ENCODE results near the gene ALDOC. TPM values are rescaled to one million over a fixed set of nuclear protein-coding genes. Genes with fewer than 3 reads are reported as not detected.

Gene ALDOC
- total RNA-seq, 2 donors from 2014 or later, result 43.3 to 43.7 TPM

DNA sequence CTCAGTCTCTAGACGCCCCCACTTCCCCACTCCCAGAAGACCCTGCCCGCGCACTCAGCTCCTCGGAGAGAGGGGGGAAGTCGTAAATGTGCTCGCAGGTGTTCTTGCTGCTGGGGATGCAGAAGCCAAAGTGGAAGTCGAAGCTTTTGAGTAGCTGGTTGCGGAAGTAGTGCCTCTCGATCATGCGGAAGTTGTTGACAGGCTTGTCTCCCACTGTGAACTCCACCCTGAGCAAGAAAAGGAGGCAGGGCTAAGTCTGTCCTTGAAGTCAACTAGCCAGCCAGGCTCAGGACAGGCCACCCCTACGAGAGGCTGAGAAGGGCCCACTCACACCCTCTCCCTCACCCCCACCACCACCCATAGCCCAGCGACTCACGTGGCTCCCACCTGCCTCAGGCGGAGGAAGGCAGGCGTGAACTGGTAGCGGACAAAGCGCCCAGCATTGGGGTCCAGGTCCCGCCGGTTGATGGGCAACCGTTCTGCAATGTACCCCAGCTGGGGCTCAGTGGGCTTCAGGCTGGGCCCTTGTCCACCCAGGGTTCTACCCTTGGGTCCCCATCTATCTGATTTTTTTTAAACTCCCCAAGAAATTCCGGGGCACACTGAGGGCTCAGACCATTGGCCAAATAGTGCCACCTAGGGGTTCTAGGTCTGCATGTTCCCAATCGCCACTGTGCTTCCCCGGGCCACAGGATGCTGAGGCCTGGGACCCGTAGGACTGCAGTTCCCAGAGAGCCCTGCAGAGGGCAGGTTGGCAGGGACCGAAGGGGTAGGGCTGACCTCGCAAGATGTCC, 28.9 kb downstream of the ALDOC start:
- Histone ChIP-seq H3K27me3 (replicated peaks; ENCODE audit: insufficient read depth) (no peaks in the 10 kb centered on the region), H3K9me3 (no peaks in the 10 kb centered on the region), H3K36me3 (no peaks in the 10 kb centered on the region), H3K4me3 (no peak overlapping the region), H3K4me1 (ENCODE audit: control insufficient read depth in 1 of 2, low read depth in 2 of 2) (peaks cover 13 to 27% of the 10 kb centered on the region in 2 donors), H3K27ac (no peak overlapping the region)
- TF ChIP-seq, protein P1, sequence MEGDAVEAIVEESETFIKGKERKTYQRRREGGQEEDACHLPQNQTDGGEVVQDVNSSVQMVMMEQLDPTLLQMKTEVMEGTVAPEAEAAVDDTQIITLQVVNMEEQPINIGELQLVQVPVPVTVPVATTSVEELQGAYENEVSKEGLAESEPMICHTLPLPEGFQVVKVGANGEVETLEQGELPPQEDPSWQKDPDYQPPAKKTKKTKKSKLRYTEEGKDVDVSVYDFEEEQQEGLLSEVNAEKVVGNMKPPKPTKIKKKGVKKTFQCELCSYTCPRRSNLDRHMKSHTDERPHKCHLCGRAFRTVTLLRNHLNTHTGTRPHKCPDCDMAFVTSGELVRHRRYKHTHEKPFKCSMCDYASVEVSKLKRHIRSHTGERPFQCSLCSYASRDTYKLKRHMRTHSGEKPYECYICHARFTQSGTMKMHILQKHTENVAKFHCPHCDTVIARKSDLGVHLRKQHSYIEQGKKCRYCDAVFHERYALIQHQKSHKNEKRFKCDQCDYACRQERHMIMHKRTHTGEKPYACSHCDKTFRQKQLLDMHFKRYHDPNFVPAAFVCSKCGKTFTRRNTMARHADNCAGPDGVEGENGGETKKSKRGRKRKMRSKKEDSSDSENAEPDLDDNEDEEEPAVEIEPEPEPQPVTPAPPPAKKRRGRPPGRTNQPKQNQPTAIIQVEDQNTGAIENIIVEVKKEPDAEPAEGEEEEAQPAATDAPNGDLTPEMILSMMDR (IDR thresholded peaks at IDR 0.05), result peak; percentile 90
- DNase-seq (ENCODE audit: low spot score) (no peak), ATAC-seq (ENCODE audit: insufficient number of reproducible peaks, low FRiP score, low read depth) (no peak)

DNA sequence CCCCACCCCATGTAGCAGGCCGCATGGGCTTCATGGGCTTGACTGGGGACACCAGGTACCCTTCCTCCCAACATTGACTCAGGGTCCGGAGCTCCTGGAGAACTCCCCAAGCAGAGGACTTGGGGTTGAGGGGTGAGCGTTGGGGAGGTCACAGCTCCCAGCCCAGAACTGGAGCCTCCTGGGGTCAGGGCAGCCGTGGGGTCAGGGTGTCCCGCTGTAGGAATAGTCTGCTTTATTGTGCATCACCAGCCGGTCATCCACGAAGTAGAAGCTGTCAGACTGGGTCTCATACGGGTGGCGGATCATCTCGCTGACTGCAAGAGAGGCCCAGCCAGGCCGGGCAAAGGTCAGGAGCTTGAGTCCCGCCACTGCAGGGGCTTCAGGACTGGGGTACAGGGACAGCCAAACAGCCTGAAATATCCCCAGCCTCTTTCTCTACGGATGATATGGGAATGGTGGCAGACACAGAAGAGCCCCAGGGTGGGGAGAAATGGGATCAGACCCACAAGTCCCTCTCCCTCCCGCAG, 29.5 kb downstream of the ALDOC start:
- ATAC-seq (ENCODE audit: insufficient number of reproducible peaks, low FRiP score, low read depth), result no peak
- TF ChIP-seq, protein P1 (IDR thresholded peaks at IDR 0.05), result no peak
- no peak overlapping the region for H3K4me3 ChIP-seq
- DNase-seq (ENCODE audit: low spot score), result no peak
- peaks cover 11 to 24% of the 10 kb centered on the region in 2 donors for H3K4me1 ChIP-seq (ENCODE audit: control insufficient read depth in 1 of 2, low read depth in 2 of 2)
- no peaks in the 10 kb centered on the region for H3K36me3 ChIP-seq
- no peak overlapping the region for H3K27ac ChIP-seq
- no peaks in the 10 kb centered on the region for H3K27me3 ChIP-seq (replicated peaks; ENCODE audit: insufficient read depth)
- no peaks in the 10 kb centered on the region for H3K9me3 ChIP-seq

DNA sequence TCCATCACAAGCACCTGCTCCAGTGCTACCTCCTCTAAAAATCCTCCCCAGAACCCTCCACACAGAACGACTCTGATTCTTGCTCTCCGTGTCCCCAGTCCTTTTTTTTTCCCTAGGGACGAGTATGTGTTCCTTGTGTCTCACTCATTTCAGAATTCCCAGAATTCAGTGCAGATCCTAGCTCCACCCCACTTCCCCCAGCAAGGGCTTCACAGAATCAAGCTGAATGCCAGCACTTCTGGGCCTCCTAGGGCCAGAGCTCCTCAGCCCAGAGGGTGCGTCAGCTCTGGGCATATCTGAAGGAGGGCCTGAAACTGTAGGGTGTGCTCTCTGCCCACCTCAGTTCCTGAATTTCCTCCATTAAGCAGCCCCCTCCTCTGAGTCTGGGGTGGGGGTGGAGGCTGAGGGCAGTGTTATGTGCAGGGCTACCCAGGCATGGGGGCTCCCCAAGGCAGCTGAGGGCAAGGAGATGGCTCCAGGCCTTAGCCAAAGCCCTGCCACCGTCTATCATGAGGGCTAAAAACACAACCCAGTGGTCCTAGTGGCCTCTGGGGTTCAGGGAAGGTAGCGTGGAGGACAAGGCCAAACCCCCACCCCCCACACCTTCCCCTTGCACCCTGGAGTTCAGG, 30.8 kb downstream of the ALDOC start:
- DNase-seq (ENCODE audit: low spot score), result no peak
- ATAC-seq (ENCODE audit: insufficient number of reproducible peaks, low FRiP score, low read depth), result no peak
- Histone ChIP-seq H3K36me3 (no peaks in the 10 kb centered on the region), H3K27ac (no peak overlapping the region), H3K4me3 (no peak overlapping the region), H3K4me1 (ENCODE audit: control insufficient read depth in 1 of 2, low read depth in 2 of 2) (peaks cover 1 to 13% of the 10 kb centered on the region in 2 donors), H3K9me3 (no peaks in the 10 kb centered on the region), H3K27me3 (replicated peaks; ENCODE audit: insufficient read depth) (no peaks in the 10 kb centered on the region)
- TF ChIP-seq, protein P1 (IDR thresholded peaks at IDR 0.05), result no peak

DNA sequence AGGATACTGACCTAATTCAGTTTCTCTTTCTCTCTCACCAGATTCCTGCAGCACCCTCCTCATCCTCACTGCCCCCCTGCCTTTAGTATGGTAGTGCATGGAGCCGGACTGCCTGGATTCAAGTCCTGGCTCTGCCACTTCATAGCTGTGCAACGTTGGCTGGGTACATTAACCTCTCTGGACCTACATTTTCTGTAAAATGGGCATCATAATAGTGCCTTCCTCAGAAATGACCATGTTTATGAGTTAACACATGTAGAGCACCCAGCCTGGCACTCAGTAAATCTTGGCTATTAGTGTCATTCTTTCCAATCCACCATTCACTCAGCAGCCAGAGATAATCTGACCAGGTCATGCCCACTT, 31.6 kb downstream of the ALDOC start:
- DNase-seq (ENCODE audit: low spot score), result no peak
- Histone ChIP-seq H3K36me3 (no peaks in the 10 kb centered on the region), H3K27me3 (replicated peaks; ENCODE audit: insufficient read depth) (no peaks in the 10 kb centered on the region)

More for the DNA sequence above, 31.6 kb downstream of the ALDOC start:
- no peak overlapping the region for H3K27ac ChIP-seq
- no peaks in the 10 kb centered on the region for H3K9me3 ChIP-seq
- no peak overlapping the region for H3K4me3 ChIP-seq
- H3K4me1 ChIP-seq (ENCODE audit: control insufficient read depth in 1 of 2, low read depth in 2 of 2), result peaks cover 0 to 6% of the 10 kb centered on the region in 2 donors
- no peak for ATAC-seq (ENCODE audit: insufficient number of reproducible peaks, low FRiP score, low read depth)
- TF ChIP-seq, protein P1 (IDR thresholded peaks at IDR 0.05), result no peak
